Stomach (tissue), 4 donors: Measurements from ENCODE around the gene TMEM72.

ENCODE experiments used
- EP300 ChIP-seq: sonication (generic); formaldehyde crosslinking; IDR thresholded peaks from one replicate; pipeline ENCODE4 v1.6.1; 2017; ENCODE audit warnings: antibody characterized with exemption
- POLR2A ChIP-seq, 4 donors: fragments of 450-650 bp; IDR thresholded peaks; one replicate each; pipeline ENCODE4 v1.6.1; 2016; ENCODE audit warnings: antibody characterized with exemption in 4 of 4, control low read depth in 2 of 4, mild to moderate bottlenecking in 1 of 4, moderate library complexity in 1 of 4
- POLR2AphosphoS5 ChIP-seq, 3 donors: sonication (generic); formaldehyde crosslinking; IDR thresholded peaks; one replicate each; pipeline ENCODE4 v1.6.1; 2016; ENCODE audit warnings: antibody characterized with exemption in 3 of 3
- TF ChIP-seq, protein P1 (sequence below), 7 experiments: fragments of 450-650 bp in 4 of 7; fragments of 200-600 bp in 3 of 7; sonication (generic) in 3 of 7; IDR thresholded peaks; one replicate each; pipeline ENCODE4 v1.5.1; 2016 to 2019; ENCODE audit warnings: antibody characterized with exemption in 7 of 7, control low read depth in 2 of 7, mild to moderate bottlenecking in 1 of 7

DNA sequence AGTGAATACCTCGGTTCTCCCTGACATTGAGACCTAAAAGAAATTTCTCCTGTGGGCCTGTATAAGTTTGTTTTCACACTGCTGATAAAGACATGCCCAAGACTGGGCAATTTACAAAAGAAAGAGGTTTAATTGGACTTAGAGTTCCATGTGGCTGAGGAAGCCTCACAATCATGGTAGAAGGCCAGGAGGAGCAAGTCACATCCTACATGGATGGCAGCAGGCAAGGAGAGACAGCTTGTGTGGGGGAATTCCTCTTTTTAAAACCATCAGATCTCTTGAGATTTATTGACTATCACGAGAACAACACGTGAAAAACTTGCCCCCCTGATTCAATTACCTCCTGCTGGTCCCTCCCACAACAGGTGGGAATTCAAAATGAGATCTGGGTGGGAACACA, 6.7 kb downstream of the TMEM72 start:
- no peak for TF ChIP-seq POLR2A (IDR thresholded peaks at IDR 0.05)
- TF ChIP-seq, protein P1, sequence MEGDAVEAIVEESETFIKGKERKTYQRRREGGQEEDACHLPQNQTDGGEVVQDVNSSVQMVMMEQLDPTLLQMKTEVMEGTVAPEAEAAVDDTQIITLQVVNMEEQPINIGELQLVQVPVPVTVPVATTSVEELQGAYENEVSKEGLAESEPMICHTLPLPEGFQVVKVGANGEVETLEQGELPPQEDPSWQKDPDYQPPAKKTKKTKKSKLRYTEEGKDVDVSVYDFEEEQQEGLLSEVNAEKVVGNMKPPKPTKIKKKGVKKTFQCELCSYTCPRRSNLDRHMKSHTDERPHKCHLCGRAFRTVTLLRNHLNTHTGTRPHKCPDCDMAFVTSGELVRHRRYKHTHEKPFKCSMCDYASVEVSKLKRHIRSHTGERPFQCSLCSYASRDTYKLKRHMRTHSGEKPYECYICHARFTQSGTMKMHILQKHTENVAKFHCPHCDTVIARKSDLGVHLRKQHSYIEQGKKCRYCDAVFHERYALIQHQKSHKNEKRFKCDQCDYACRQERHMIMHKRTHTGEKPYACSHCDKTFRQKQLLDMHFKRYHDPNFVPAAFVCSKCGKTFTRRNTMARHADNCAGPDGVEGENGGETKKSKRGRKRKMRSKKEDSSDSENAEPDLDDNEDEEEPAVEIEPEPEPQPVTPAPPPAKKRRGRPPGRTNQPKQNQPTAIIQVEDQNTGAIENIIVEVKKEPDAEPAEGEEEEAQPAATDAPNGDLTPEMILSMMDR (IDR thresholded peaks at IDR 0.05) = no peak
- no peak for TF ChIP-seq POLR2AphosphoS5 (IDR thresholded peaks at IDR 0.05)
- TF ChIP-seq EP300 = no peak
